NCI-H2227 (cell line): ENCODE results near the gene TXNL4B.

Source experiments
- DNase-seq: peaks from one replicate; lab custom pipeline; 2025; ENCODE audit not compliant: unreplicated experiment; lab: John Stamatoyannopoulos, UW

TXNL4B gene

GRCh38 chr16:72093448-72094265 is at the start of gene TXNL4B, which contains the start of gene DHX38:
TSS of gene TXNL4B (minus strand) at chr16:72093620. CDS start at chr16:72090749, 2,871 bp downstream.
TSS of gene DHX38 (plus strand) at chr16:72093847. CDS start at chr16:72096158, 2,311 bp downstream.
- DNase-seq = peak; percentile 96

GRCh38 chr16:72142476-72142875 is 49.1 kb upstream of the TXNL4B start:
- no peak for DNase-seq

GRCh38 chr16:72139908-72140307 is 46.5 kb upstream of the TXNL4B start:
- DNase-seq = no peak

GRCh38 chr16:72138064-72138572 is 44.7 kb upstream of the TXNL4B start:
- no peak for DNase-seq

GRCh38 chr16:72137380-72138063 is 44.1 kb upstream of the TXNL4B start:
- DNase-seq = no peak

- DNase-seq = no peak
Measured at GRCh38 chr16:72134507-72134906, 41.1 kb upstream of the TXNL4B start.

GRCh38 chr16:72132726-72133125 is 39.3 kb upstream of the TXNL4B start:
- no peak for DNase-seq

- DNase-seq = no peak
Measured at GRCh38 chr16:72131036-72131435, 37.6 kb upstream of the TXNL4B start.

- DNase-seq = no peak
Measured at GRCh38 chr16:72129976-72130656, 36.7 kb upstream of the TXNL4B start.

- DNase-seq = no peak
Measured at GRCh38 chr16:72128701-72129100, 35.3 kb upstream of the TXNL4B start.

- DNase-seq = no peak
Measured at GRCh38 chr16:72126429-72126765, 33.0 kb upstream of the TXNL4B start.

- no peak for DNase-seq
Measured at GRCh38 chr16:72125635-72126428, 32.4 kb upstream of the TXNL4B start.

GRCh38 chr16:72124761-72125634 is 31.6 kb upstream of the TXNL4B start:
- DNase-seq = peak; percentile 64

GRCh38 chr16:72124148-72124547 is 30.7 kb upstream of the TXNL4B start:
- no peak for DNase-seq

GRCh38 chr16:72123426-72123825 is 30.0 kb upstream of the TXNL4B start:
- no peak for DNase-seq

GRCh38 chr16:72122916-72123315 is 29.5 kb upstream of the TXNL4B start:
- DNase-seq = no peak

GRCh38 chr16:72122308-72122707 is 28.9 kb upstream of the TXNL4B start:
- DNase-seq = no peak

- no peak for DNase-seq
Measured at GRCh38 chr16:72120026-72120425, 26.6 kb upstream of the TXNL4B start.

- DNase-seq = no peak
Measured at GRCh38 chr16:72113616-72113945, 20.2 kb upstream of the TXNL4B start.
